CD14-positive monocyte (primary cell): Measurements from ENCODE around the gene SNAP29. TPM values are rescaled to one million over a fixed set of nuclear protein-coding genes. Genes with fewer than 3 reads are reported as not detected.

Experiments used
- DNase-seq, 3 donors: peaks; one replicate each; pipeline ENCODE4 v3.0.0-alpha.2; 2011 to 2022
- H2AFZ ChIP-seq: 2 replicates; pipeline ENCODE4 v1.6.0; 2012; ENCODE audit warnings: mild to moderate bottlenecking, low read depth, low read length, inconsistent platforms; ENCODE audit not compliant: insufficient read depth, poor library complexity, severe bottlenecking
- H3K27ac ChIP-seq, 2 donors: 1 replicate in 1 of 2; 2 replicates in 1 of 2; pipeline ENCODE4 v1.5.1; 2012 to 2013; ENCODE audit warnings: low read length in 2 of 2, control low read depth in 1 of 2, inconsistent platforms in 1 of 2, low read depth in 1 of 2, mild to moderate bottlenecking in 1 of 2
- H3K27me3 ChIP-seq, 2 donors: one replicate each; pipeline versions ENCODE4 v1.6.0 to v1.6.1; 2011 to 2013; ENCODE audit warnings: low read length in 2 of 2; ENCODE audit not compliant: control insufficient read depth in 2 of 2, insufficient read depth in 2 of 2
- H3K36me3 ChIP-seq, 2 donors: replicated peaks in 1 of 2; 1 replicate in 1 of 2; 2 replicates in 1 of 2; pipeline versions ENCODE4 v1.5.1 to v1.6.1; 2012 to 2013; ENCODE audit warnings: low read length in 2 of 2, control low read depth in 1 of 2, inconsistent platforms in 1 of 2, mild to moderate bottlenecking in 1 of 2; ENCODE audit not compliant: insufficient read depth in 2 of 2, control insufficient read depth in 1 of 2
- H3K4me1 ChIP-seq, 2 donors: 1 replicate in 1 of 2; 2 replicates in 1 of 2; pipeline versions ENCODE4 v1.5.1 to v1.6.1; 2012 to 2013; ENCODE audit warnings: low read length in 2 of 2, control low read depth in 1 of 2, inconsistent platforms in 1 of 2, mild to moderate bottlenecking in 1 of 2, moderate library complexity in 1 of 2; ENCODE audit not compliant: insufficient read depth in 2 of 2, control insufficient read depth in 1 of 2
- H3K4me2 ChIP-seq: replicated peaks from 2 replicates; pipeline ENCODE3; 2012; ENCODE audit warnings: low read length, moderate library complexity, mild to moderate bottlenecking; ENCODE audit not compliant: poor library complexity, severe bottlenecking; ENCODE audit errors: extremely low read depth
- H3K4me3 ChIP-seq, 3 experiments: fragments of 200-600 bp in 1 of 3; sonication (generic) in 1 of 3; replicated peaks in 1 of 3; 1 replicate in 2 of 3; 2 replicates in 1 of 3; pipeline ENCODE4 v1.5.1; 2011 to 2013; ENCODE audit warnings: low read length in 3 of 3, mild to moderate bottlenecking in 3 of 3, control low read depth in 2 of 3, low read depth in 2 of 3, inconsistent platforms in 1 of 3, moderate library complexity in 1 of 3
- H3K79me2 ChIP-seq: 2 replicates; pipeline ENCODE4 v1.6.0; 2012; ENCODE audit warnings: mild to moderate bottlenecking, control low read depth, inconsistent platforms, low read length, moderate library complexity; ENCODE audit not compliant: insufficient read depth
- H3K9ac ChIP-seq: 2 replicates; pipeline ENCODE4 v1.6.0; 2017; ENCODE audit warnings: low read length, mild to moderate bottlenecking; ENCODE audit not compliant: insufficient read depth, poor library complexity, severe bottlenecking
- H3K9me3 ChIP-seq, 2 donors: replicated peaks in 1 of 2; 1 replicate in 1 of 2; 2 replicates in 1 of 2; pipeline versions ENCODE4 v1.5.1 to v1.6.1; 2012 to 2013; ENCODE audit warnings: low read length in 2 of 2, control low read depth in 1 of 2; ENCODE audit not compliant: control insufficient read depth in 1 of 2, insufficient read depth in 1 of 2
- H4K20me1 ChIP-seq: 2 replicates; pipeline ENCODE4 v1.6.0; 2012; ENCODE audit warnings: mild to moderate bottlenecking, low read length, control low read depth, moderate library complexity; ENCODE audit not compliant: insufficient read depth
- H3K27ac Mint-ChIP-seq, 7 donors: one replicate each; pipeline ENCODE4 v1.8.0; 2020; ENCODE audit warnings: mild to moderate bottlenecking in 7 of 7, mixed read lengths in 7 of 7, moderate library complexity in 6 of 7, inconsistent platforms in 2 of 7
- H3K27me3 Mint-ChIP-seq, 3 donors: one replicate each; pipeline ENCODE4 v1.8.0; 2021 to 2022; ENCODE audit warnings: low read depth in 3 of 3, mild to moderate bottlenecking in 3 of 3, mixed read lengths in 3 of 3, moderate library complexity in 3 of 3, inconsistent platforms in 1 of 3
- H3K36me3 Mint-ChIP-seq, 2 donors: one replicate each; pipeline ENCODE4 v1.8.0; 2020; ENCODE audit warnings: mixed read lengths in 2 of 2, inconsistent platforms in 1 of 2, mild to moderate bottlenecking in 1 of 2
- H3K4me1 Mint-ChIP-seq: one replicate; pipeline ENCODE4 v1.8.0; 2020; ENCODE audit warnings: mild to moderate bottlenecking, mixed read lengths
- H3K4me3 Mint-ChIP-seq, 2 donors: one replicate each; pipeline ENCODE4 v1.8.0; 2020; ENCODE audit warnings: mild to moderate bottlenecking in 2 of 2, mixed read lengths in 2 of 2, moderate library complexity in 1 of 2
- H3K9me3 Mint-ChIP-seq, 7 donors: one replicate each; pipeline ENCODE4 v1.8.0; 2020 to 2022; ENCODE audit warnings: mixed read lengths in 7 of 7, mild to moderate bottlenecking in 6 of 7, moderate library complexity in 6 of 7, inconsistent platforms in 2 of 7
- WGBS: methylation state at CpG from one replicate; pipeline ENCODE4 v1.1.5; 2013; ENCODE audit warnings: missing lambda C conversion rate; ENCODE audit not compliant: insufficient coverage; 5-methylcytosine and 5-hydroxymethylcytosine counted together
- intact Hi-C, 2 donors: fragments of 100-400 bp; cut with micrococcal nuclease; formaldehyde crosslinking; loops; one replicate each; pipeline versions ENCODE4 v1.15.0 to v1.15.1; 2023
- polyA plus RNA-seq, 3 donors: library from polyadenylated mRNA; depleted of rRNA in 1 of 3; unstranded in 2 of 3; stranded (reverse) in 1 of 3; fragments of 300-500 nt in 2 of 3; fragments of >200 nt in 1 of 3; fragmentation: Illumina TruSeq in 2 of 3; gene quantifications; 1 replicate in 2 of 3; 2 replicates in 1 of 3; pipeline ENCODE4 v1.2.3, GENCODE V29; 2012 to 2021
- TF ChIP-seq, protein P1 (sequence below): fragments of 200-600 bp; IDR thresholded peaks from one replicate; pipeline ENCODE4 v1.8.0; 2022; ENCODE audit warnings: antibody characterized with exemption, mild to moderate bottlenecking

SNAP29 gene
- polyA plus RNA-seq, 3 donors = 22.3 to 32.8 (median 28.9) TPM

- no peak overlapping the region for H3K9ac ChIP-seq
Observed at GRCh38 chr22:20884454-20884853, 25.6 kb downstream of the SNAP29 start.

GRCh38 chr22:20885017-20885556, 26.3 kb downstream of the SNAP29 start:
- TF ChIP-seq, protein P1, sequence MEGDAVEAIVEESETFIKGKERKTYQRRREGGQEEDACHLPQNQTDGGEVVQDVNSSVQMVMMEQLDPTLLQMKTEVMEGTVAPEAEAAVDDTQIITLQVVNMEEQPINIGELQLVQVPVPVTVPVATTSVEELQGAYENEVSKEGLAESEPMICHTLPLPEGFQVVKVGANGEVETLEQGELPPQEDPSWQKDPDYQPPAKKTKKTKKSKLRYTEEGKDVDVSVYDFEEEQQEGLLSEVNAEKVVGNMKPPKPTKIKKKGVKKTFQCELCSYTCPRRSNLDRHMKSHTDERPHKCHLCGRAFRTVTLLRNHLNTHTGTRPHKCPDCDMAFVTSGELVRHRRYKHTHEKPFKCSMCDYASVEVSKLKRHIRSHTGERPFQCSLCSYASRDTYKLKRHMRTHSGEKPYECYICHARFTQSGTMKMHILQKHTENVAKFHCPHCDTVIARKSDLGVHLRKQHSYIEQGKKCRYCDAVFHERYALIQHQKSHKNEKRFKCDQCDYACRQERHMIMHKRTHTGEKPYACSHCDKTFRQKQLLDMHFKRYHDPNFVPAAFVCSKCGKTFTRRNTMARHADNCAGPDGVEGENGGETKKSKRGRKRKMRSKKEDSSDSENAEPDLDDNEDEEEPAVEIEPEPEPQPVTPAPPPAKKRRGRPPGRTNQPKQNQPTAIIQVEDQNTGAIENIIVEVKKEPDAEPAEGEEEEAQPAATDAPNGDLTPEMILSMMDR = no peak
- Histone ChIP-seq H3K36me3 (peaks cover 76 to 85% of the 10 kb centered on the region in 2 donors), H3K27ac (no peak overlapping the region), H3K27me3 (no peaks in the 10 kb centered on the region), H3K4me2 (no peak overlapping the region), H3K4me1 (peaks cover 3 to 4% of the 10 kb centered on the region in 2 donors), H3K9me3 (no peaks in the 10 kb centered on the region), H4K20me1 (peaks cover 4% of the 10 kb centered on the region), H3K9ac (no peak overlapping the region), H2AFZ (no peak overlapping the region), H3K4me3 (no peak overlapping the region), H3K79me2 (no peaks in the 10 kb centered on the region)
- no peaks in the 10 kb centered on the region for H3K9me3 Mint-ChIP-seq
- peak overlapping the region in 5 of 7 donors; percentile 53 to 93 (median 75) for H3K27ac Mint-ChIP-seq
- no peak for DNase-seq
- H3K4me3 Mint-ChIP-seq = no peak overlapping the region
- intact Hi-C loops = loop anchor here in 1 of 2 donors (2.0 to 10.0 kb wide), 3 partner anchors 32 to 130 kb away; partner anchors contain the start of genes CRKL and P2RX6
- H3K4me1 Mint-ChIP-seq = peaks cover 8% of the 10 kb centered on the region
- peaks cover 0 to 3% (median 0%) of the 10 kb centered on the region in 3 donors for H3K27me3 Mint-ChIP-seq
- WGBS = 68% methylated on average over 5 of the region's 8 CpGs
- peaks cover 74 to 85% of the 10 kb centered on the region in 2 donors for H3K36me3 Mint-ChIP-seq

More at GRCh38 chr22:20884454-20884853, 25.6 kb downstream of the SNAP29 start:
- peaks cover 0 to 3% (median 0%) of the 10 kb centered on the region in 3 donors for H3K27me3 Mint-ChIP-seq
- DNase-seq = no peak
- 90% methylated on average over 3 of the region's 4 CpGs for WGBS
- Histone ChIP-seq H3K4me2 (no peak overlapping the region), H3K27ac (no peak overlapping the region), H2AFZ (no peak overlapping the region), H3K4me3 (no peak overlapping the region), H3K36me3 (peaks cover 69 to 83% of the 10 kb centered on the region in 2 donors), H3K4me1 (peaks cover 3 to 4% of the 10 kb centered on the region in 2 donors), H4K20me1 (peaks cover 4% of the 10 kb centered on the region), H3K79me2 (no peaks in the 10 kb centered on the region), H3K9me3 (no peaks in the 10 kb centered on the region), H3K27me3 (no peaks in the 10 kb centered on the region)
- peak overlapping the region in 2 of 7 donors; percentile 43 to 75 for H3K27ac Mint-ChIP-seq
- peaks cover 8% of the 10 kb centered on the region for H3K4me1 Mint-ChIP-seq
- no peaks in the 10 kb centered on the region for H3K9me3 Mint-ChIP-seq
- H3K4me3 Mint-ChIP-seq = no peak overlapping the region
- H3K36me3 Mint-ChIP-seq = peaks cover 68 to 81% of the 10 kb centered on the region in 2 donors
- intact Hi-C loops = loop anchor here (2.0 to 10.0 kb wide), 4 partner anchors 32 to 130 kb away; partner anchors contain the start of genes CRKL (in 2 of the 2) and P2RX6 (in 1 of the 2)
- TF ChIP-seq, protein P1 = no peak
